Erythroblast (primary cell): Measurements from ENCODE around the gene PTTG2.

Experiments
- GATA1 ChIP-seq: IDR thresholded peaks from 2 replicates; pipeline ENCODE4 v1.6.1; 2011; ENCODE audit warnings: low read depth, mild to moderate bottlenecking, control low read depth, low read length, moderate library complexity
- POLR2A ChIP-seq: IDR thresholded peaks from 2 replicates; pipeline ENCODE4 v1.6.1; 2011; ENCODE audit warnings: mild to moderate bottlenecking, low read length

DNA sequence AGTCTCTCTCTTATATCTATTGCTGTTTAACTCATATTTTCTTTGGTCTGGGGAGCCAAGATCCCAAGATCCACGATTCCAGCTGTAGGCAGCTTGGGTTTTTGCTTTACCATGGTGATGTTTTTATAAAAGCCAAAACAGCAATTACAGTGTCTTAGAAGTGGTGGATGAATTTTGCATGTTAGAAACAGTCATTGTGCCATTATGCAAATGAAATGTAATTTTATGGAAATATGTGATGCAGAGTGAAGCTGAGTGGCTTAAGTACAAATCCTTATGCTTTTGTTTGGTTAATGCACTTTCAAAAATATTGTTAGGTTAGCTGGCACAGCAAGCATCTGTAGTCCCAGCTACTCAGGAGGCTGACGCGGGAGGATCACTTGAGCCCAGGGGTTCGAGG, 32.8 kb upstream of the PTTG2 start:
- TF ChIP-seq POLR2A (no peak), GATA1 (no peak)
